Nasal cavity respiratory epithelium epithelial cell of viscerocranial mucosa (primary cell): Measurements from ENCODE around the gene TAAR9. TPM values are rescaled to one million over a fixed set of nuclear protein-coding genes. Genes with fewer than 3 reads are reported as not detected.

Experiments
- total RNA-seq: library from RNA; depleted of rRNA; stranded (reverse); fragments of >200 nt; gene quantifications from 2 replicates; pipeline ENCODE4 v1.2.3, GENCODE V29; 2014

The TAAR9 gene, protein sequence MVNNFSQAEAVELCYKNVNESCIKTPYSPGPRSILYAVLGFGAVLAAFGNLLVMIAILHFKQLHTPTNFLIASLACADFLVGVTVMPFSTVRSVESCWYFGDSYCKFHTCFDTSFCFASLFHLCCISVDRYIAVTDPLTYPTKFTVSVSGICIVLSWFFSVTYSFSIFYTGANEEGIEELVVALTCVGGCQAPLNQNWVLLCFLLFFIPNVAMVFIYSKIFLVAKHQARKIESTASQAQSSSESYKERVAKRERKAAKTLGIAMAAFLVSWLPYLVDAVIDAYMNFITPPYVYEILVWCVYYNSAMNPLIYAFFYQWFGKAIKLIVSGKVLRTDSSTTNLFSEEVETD
- total RNA-seq = not detected in 2 replicates

DNA sequence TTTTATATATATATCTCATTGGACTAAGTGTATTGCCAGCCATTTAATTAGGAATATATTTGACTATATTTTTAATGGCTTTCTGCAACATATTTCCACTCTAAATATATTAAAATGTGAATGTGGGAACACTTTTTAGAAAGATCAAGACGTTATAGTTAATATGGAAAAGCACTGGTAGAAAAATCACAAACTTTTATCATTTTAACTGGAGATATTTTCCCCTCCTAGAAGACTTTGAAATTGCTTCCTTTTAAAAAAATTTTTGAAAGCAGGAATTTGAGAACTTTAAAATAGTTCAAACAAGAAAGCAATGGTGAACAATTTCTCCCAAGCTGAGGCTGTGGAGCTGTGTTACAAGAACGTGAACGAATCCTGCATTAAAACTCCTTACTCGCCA, at the start of gene TAAR9:
TAAR9 (plus strand) TSS at position 301 of the 400 bp plus-strand sequence; CDS start at position 314, 13 bp downstream.

DNA sequence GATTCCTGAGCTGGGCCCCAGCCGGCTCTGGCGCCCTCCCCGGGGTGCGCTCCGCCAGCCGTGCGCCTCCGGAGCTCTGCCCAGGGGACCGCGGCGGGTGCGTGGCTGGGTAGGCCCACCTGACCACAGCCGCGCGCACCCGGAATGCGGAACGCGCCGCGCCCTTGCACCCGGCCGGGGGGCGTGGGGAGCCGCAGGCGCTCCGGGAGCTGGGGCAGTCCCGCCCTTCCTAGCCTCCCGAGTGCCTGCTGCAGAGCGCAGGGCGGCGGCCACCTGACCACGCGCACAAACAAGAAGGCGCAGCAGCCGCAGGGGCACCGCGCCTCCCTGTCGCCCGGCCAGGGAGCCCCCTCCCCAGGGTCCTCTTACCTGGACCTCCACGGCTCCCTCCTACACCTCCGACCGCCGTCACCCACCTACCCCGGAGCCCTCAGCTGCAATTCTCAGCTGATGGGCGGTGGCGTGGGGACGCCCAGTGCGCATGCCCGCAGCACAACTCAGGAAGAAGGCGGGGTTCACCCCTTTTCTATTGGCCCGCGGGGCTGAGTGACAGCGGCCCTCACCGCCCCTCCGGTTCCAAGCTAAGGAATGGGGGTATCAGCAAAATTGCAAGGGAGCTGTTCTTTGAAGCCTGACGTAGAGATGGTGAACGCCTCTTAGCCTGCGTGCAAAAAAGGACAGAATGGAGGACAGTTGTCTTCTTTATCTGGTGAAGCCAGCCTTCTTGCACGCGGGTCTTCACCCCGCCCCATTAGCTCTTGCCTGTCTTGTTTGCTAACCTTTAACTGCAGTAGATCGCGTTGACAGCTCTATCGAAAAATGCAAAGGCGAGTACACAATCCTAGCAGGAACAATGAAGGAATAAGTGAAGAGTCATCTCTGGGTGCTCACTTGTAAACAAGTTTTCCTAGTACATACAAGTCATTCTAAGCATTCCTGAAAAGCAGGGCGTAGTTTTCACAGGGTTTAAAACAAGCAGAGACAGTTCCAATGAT, 25.1 kb upstream of the TAAR9 start, which contains the start of gene STX7:
STX7 (minus strand) TSS at position 479 of the 995 bp plus-strand sequence. CDS start 9,586 bp downstream, outside the sequence.

DNA sequence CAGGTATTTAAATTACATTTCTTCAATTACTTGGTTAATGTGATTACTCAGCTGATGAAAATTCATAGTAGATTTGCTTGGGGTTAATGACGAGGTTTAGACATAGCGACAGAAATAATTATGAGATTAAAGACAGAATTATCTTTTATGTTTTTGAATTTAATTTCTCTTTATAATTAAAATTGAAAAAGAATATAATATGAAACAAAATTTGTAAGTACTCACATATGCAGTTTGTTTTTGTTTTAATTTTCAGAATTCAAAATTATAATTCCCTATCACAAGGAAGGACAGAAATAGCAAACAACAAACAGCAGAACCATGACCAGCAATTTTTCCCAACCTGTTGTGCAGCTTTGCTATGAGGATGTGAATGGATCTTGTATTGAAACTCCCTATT, 14.3 kb downstream of the TAAR9 start, which contains the start of gene TAAR8:
TAAR8 (plus strand) TSS at position 301 of the 400 bp plus-strand sequence; CDS start at position 322, 21 bp downstream.

DNA sequence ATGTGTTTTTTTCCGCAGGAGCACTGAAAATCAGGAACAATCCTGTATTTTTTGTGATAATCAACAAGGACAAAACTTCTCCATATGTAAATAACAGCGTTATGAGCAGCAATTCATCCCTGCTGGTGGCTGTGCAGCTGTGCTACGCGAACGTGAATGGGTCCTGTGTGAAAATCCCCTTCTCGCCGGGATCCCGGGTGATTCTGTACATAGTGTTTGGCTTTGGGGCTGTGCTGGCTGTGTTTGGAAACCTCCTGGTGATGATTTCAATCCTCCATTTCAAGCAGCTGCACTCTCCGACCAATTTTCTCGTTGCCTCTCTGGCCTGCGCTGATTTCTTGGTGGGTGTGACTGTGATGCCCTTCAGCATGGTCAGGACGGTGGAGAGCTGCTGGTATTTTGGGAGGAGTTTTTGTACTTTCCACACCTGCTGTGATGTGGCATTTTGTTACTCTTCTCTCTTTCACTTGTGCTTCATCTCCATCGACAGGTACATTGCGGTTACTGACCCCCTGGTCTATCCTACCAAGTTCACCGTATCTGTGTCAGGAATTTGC, 32.2 kb downstream of the TAAR9 start, which contains the start of gene TAAR6:
TAAR6 (plus strand) TSS at position 102 of the 557 bp plus-strand sequence; CDS start at position 102, 0 bp downstream.

Other genes with a start within 250 kb of the TAAR9 start
- gene MOXD1, start 136.8 kb upstream of the TAAR9 start, total RNA-seq = 0.07 and 0.34 TPM in 2 replicates
- 15.4 and 39.7 TPM in 2 replicates for gene STX7, start 25.2 kb upstream of the TAAR9 start, total RNA-seq
- gene TAAR8, start 14.4 kb downstream of the TAAR9 start, total RNA-seq = not detected in 2 replicates
- gene TAAR6, start 32.0 kb downstream of the TAAR9 start, total RNA-seq = not detected in 2 replicates
- not detected in 2 replicates for gene TAAR5, start 51.5 kb downstream of the TAAR9 start, total RNA-seq
- gene TAAR2, start 86.0 kb downstream of the TAAR9 start, total RNA-seq = not detected in 2 replicates
- not detected in 2 replicates for gene TAAR1, start 120.9 kb downstream of the TAAR9 start, total RNA-seq
- gene VNN1, start 175.8 kb downstream of the TAAR9 start, total RNA-seq = 0.34 and 0.50 TPM in 2 replicates
- 0.57 TPM in 1 of 2 replicates, not detected in the other for gene VNN2, start 219.6 kb downstream of the TAAR9 start, total RNA-seq